Activated CD4-positive, alpha-beta memory T cell treated with anti-CD3 and anti-CD28 coated beads for 36 hours (primary cell): ENCODE data around the gene SLC4A5. TPM values are rescaled to one million over a fixed set of nuclear protein-coding genes. Genes with fewer than 3 reads are reported as not detected.
"Not testable (repeated sequence)": the region's sequence is repeated elsewhere in the genome, so short reads cannot be mapped to it uniquely, and the experiment has no call there.

Experiments
- CTCF ChIA-PET: fragments of 350-600 bp; sonication (Branson Sonifier 250); formaldehyde crosslinking; loops from one replicate; lab custom pipeline; 2021; ENCODE audit warnings: antibody characterized with exemption, inconsistent platforms; lab: Charles Lee
- POLR2A ChIA-PET: fragments of 350-600 bp; sonication (Branson Sonifier 250); formaldehyde crosslinking; loops from one replicate; lab custom pipeline; 2021; ENCODE audit warnings: antibody characterized with exemption; lab: Charles Lee
- DNase-seq: peaks from one replicate; pipeline ENCODE4 v3.0.0-alpha.2; 2020
- H3K27ac Mint-ChIP-seq: one replicate; pipeline ENCODE4 v1.8.0; 2021; ENCODE audit warnings: mixed read lengths
- H3K27me3 Mint-ChIP-seq: one replicate; pipeline ENCODE4 v1.8.0; 2021; ENCODE audit warnings: mixed read lengths
- H3K36me3 Mint-ChIP-seq: one replicate; pipeline ENCODE4 v1.8.0; 2021; ENCODE audit warnings: mixed read lengths
- H3K4me1 Mint-ChIP-seq: one replicate; pipeline ENCODE4 v1.8.0; 2021; ENCODE audit warnings: low read depth, mixed read lengths
- H3K4me3 Mint-ChIP-seq: one replicate; pipeline ENCODE4 v1.8.0; 2021; ENCODE audit warnings: mild to moderate bottlenecking, mixed read lengths
- H3K9me3 Mint-ChIP-seq: one replicate; pipeline ENCODE4 v1.8.0; 2021; ENCODE audit warnings: mixed read lengths
- intact Hi-C: fragments of 100-400 bp; cut with micrococcal nuclease; formaldehyde crosslinking; loops from one replicate; pipeline ENCODE4 v1.15.1; 2023
- total RNA-seq, 2 experiments: library from RNA; stranded (reverse); gene quantifications; one replicate each; pipeline ENCODE4 v1.2.3, GENCODE V29; 2021

Gene SLC4A5
- total RNA-seq, 2 experiments from 2014 or later: 2.9 to 3.1 TPM

DNA sequence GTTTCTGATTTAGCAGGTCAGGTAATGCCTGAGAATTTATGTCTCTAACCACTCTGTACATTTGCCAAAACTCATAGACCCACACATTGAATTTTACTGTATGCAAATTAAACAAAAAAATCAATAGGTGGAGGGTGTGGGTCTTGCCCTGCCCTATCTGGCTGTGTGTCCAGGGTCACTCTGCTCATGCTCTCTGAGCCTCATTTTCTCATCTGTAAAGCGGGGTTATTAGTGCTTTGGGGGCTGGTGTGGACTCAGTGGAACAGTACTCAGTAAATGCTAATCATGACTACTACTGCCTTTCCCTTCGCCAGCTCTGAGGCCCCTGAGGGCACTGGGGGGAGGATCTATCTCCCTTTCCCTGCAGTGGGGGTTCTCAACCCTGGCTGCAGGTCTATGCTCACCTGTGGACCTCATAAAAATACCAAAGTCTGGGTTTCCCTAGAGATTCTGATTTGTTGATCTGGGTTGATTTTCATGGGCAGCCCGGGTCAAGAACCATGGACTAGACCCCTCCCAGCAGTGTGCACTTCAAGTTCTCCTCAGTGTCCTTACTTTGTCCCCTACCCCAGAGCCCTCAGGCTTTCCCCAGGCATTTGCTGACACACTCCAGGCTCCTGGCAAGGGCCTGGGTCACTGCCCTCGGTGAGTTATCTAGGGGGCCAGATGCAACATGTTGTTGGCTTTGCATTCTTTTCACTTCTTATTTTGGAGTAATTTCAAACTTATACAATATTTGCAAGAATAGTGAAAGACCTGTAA is 117.3 kb downstream of the SLC4A5 start:
- POLR2A ChIA-PET: no interaction called here
- H3K27me3 Mint-ChIP-seq: no peaks in the 10 kb centered on the region

DNA sequence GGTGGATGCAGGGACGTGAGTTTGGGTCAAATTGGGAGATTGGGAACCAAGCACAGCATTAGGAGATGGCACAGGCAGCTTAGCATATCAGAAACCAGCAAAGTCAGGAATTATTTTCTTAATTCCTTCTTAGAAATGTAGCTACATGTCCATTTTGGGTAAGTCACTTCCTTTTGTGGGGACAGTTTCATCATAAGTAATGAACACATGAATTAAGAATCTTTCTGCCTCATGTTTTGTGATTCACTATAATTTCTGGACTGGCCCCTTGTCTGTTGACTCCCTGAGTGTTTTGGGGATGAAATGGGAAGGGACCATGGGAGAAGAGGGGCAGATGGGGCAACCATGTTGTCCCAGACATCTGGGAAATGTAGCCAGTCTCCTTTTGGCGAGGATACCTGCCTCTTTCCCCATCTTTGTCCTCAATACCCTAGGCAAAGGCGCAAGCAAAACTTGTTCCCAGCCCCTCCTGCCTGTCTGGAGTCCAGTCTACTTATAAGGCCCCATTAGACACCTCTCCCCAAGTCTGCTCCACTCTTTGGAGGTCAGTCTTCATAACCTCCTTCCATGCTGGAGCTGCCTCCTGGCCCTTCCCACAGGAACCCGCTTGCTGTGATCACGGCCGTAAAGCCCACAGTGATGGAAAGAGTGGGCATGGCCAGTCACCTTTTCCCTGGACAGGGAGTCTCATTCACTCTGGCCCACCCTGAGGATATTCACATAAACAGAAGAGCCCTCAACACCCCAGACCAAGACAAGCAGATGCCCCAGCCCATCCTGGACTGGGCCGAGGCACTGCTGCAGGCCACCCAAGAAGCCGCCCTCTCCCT is 119.1 kb downstream of the SLC4A5 start:
- H3K4me3 Mint-ChIP-seq: no peak overlapping the region
- no peaks in the 10 kb centered on the region for H3K9me3 Mint-ChIP-seq
- POLR2A ChIA-PET: no interaction called here
- peak overlapping the region; percentile 30 for H3K27ac Mint-ChIP-seq
- H3K36me3 Mint-ChIP-seq: peaks cover 20% of the 10 kb centered on the region
- DNase-seq: no peak
- H3K27me3 Mint-ChIP-seq: no peaks in the 10 kb centered on the region
- intact Hi-C loops: no loop called here
- CTCF ChIA-PET: no interaction called here
- H3K4me1 Mint-ChIP-seq: peaks cover 4% of the 10 kb centered on the region

More for the DNA sequence above, 117.3 kb downstream of the SLC4A5 start:
- intact Hi-C loops: no loop called here
- peaks cover 4% of the 10 kb centered on the region for H3K4me1 Mint-ChIP-seq
- H3K4me3 Mint-ChIP-seq: no peak overlapping the region
- H3K36me3 Mint-ChIP-seq: peaks cover 11% of the 10 kb centered on the region
- CTCF ChIA-PET: no interaction called here
- no peaks in the 10 kb centered on the region for H3K9me3 Mint-ChIP-seq
- DNase-seq: no peak
- H3K27ac Mint-ChIP-seq: no peak overlapping the region

DNA sequence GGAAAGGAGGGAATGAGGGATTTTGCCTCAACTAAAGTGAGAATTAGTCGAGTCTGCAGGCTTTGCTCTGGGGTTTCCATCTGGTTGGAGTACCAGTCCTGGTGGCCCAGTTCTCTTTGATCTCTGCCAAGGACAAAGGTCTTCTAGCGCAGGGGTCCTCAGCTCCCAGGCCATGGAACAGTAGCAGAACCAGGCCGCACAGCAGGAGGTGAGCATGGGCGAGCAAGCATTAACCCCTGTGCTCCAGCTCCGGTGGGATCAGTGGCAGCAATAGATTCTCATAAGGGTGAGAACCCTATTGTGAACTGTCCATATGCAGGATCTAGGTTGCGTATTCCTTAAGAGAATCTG is 120.9 kb downstream of the SLC4A5 start:
- H3K27me3 Mint-ChIP-seq: no peaks in the 10 kb centered on the region
- peak overlapping the region; percentile 19 for H3K27ac Mint-ChIP-seq
- intact Hi-C loops: no loop called here
- H3K4me1 Mint-ChIP-seq: peaks cover 4% of the 10 kb centered on the region
- CTCF ChIA-PET: no interaction called here
- POLR2A ChIA-PET: interaction anchor here (1.3 kb wide), 1 partner anchor 16 kb away, joined by 5 read pairs; no protein-coding TSS in a partner anchor
- no peaks in the 10 kb centered on the region for H3K9me3 Mint-ChIP-seq
- no peak overlapping the region for H3K4me3 Mint-ChIP-seq
- no peak for DNase-seq
- peaks cover 31% of the 10 kb centered on the region for H3K36me3 Mint-ChIP-seq

DNA sequence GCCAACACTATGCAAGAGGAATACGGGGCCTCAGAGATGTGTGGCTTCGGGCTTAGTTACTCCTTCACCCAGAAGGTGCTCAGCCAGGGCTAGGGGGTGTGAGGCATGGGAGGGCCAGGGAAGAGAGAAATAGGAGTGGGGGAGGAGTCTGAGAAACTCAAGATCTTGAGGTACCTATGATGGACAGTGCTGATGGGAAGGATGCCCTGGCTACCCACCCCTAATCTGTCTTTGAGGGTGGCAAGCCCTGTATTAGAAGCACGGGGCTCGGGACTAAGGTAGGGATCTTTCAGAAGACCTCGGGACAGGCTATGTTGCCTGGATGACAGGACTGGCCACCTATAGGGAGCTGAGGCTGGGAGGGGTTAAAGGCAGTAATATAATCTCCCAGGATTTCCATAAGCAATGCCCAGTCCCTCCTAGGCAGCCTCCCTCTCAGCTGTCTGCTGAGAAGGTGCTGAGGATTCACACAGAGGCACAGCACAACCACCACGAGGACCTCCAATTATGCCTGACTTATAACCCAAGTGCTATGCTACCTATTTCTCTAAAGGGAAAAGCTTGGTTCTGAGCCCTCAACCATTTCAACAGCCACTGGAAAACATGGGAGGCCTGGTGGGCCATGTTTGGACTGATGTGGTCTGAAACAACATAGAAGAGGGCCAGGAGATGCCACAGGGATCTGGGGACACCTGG is 121.5 kb downstream of the SLC4A5 start:
- Mint-ChIP-seq H3K9me3 (no peaks in the 10 kb centered on the region), H3K4me3 (no peak overlapping the region), H3K36me3 (peaks cover 36% of the 10 kb centered on the region), H3K4me1 (peaks cover 4% of the 10 kb centered on the region), H3K27me3 (no peaks in the 10 kb centered on the region), H3K27ac (peak overlapping the region; percentile 21)
- ChIA-PET POLR2A (interaction anchor here (1.3 kb wide), 1 partner anchor 16 kb away, joined by 5 read pairs; no protein-coding TSS in a partner anchor), CTCF (no interaction called here)
- DNase-seq: no peak
- intact Hi-C loops: no loop called here

DNA sequence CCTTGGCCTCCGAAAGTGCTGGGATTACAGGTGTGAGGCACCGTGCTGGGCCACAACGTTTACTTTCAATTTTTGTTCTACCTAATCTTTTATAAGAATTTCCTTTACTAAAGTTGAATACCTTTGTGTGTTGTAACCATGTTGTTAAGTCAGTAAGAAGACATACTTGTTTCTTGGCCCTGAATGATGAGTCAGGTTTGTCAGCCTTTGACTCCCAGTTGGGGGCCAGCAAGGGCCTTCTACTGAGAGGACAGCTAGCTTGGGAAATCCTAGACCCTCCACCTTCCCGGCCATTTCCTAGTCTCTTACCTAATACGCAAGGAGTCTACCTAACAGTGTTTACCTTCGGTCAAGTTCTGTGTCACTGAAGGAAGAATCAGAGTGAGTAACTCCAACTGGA is 122.1 kb downstream of the SLC4A5 start:
- Mint-ChIP-seq H3K27ac (peak overlapping the region; percentile 21), H3K4me3 (no peak overlapping the region), H3K27me3 (no peaks in the 10 kb centered on the region), H3K9me3 (no peaks in the 10 kb centered on the region), H3K36me3 (peaks cover 41% of the 10 kb centered on the region), H3K4me1 (peaks cover 4% of the 10 kb centered on the region)
- ChIA-PET CTCF (no interaction called here), POLR2A (no interaction called here)
- DNase-seq: no peak
- intact Hi-C loops: no loop called here

DNA sequence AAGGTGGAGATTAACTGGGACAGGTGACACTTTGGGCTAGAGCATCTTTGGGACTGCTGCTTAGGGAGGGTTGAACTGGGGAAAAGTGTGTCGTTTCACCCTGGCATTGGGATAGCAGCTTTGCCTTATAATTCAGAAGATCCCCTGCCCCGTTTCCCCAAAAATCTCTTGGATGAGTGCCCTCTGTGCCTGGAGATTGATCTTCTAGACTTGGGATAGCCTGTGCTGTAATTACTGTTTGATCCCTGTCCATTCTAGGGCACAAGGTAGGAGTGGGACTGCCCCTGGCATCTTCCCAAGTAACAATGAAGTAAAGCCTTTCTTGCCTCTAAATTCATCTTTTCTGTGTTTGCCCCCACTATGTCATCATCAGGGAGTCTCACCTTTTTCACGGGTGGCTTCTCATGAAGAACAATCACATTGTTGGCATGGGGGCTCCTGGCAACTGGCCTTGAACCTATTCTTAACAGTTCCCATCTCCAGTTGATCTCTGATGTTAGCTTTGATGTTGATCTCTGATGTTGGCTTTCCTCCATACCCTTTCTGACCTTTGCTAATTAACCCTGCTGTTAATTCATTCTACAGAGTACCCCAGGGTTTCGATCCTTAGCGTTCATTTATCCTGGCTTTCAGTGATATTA is 123.2 kb downstream of the SLC4A5 start:
- no peak for DNase-seq
- Mint-ChIP-seq H3K4me3 (no peak overlapping the region), H3K27ac (peak overlapping the region; percentile 21), H3K9me3 (no peaks in the 10 kb centered on the region), H3K4me1 (peaks cover 7% of the 10 kb centered on the region), H3K27me3 (no peaks in the 10 kb centered on the region), H3K36me3 (peaks cover 50% of the 10 kb centered on the region)
- CTCF ChIA-PET: no interaction called here
- POLR2A ChIA-PET: no interaction called here
- intact Hi-C loops: no loop called here

DNA sequence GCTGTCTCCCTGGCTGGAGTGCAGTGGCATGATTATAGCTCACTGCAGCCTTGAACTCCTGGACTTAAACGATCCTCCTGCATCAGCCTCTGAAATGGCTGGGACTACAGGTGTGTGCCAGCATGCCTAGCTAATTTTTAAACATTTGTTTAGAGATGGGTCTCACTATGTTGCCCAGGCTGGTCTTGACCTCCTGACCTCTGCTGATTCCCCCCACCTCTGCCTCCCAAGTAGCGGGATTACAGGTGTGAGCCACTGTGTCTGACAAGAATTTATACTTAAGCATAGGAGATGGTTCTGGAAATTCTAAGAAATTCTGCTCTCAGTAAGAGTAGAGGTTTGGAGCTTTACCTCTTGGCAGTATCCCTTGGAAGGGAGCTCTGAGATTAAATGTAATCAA is 126.6 kb downstream of the SLC4A5 start:
- H3K36me3 Mint-ChIP-seq: peaks cover 61% of the 10 kb centered on the region

DNA sequence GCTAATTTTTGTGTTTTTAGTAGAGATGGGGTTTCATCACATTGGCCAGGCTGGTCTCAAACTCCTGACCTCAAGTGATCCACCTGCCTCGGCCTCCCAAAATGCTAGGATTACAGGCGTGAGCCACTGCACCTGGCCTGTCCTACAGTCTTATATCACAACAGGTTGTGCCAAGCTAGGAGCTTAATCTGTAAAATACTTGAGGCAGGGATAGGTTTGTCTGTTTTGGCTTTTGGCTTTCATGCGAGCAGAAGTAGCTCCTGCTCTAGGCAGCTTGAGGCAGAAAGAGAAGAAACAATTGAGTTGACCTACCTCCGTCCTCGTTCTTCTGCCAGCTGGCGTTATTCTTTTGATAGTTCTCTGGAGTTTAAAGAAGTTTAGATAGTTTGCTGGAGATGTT is 127.4 kb downstream of the SLC4A5 start:
- H3K9me3 Mint-ChIP-seq, H3K27me3 Mint-ChIP-seq, H3K4me3 Mint-ChIP-seq, DNase-seq, H3K4me1 Mint-ChIP-seq, H3K27ac Mint-ChIP-seq, intact Hi-C loops: not testable (repeated sequence)
- CTCF ChIA-PET: interaction anchor here (1.0 to 1.3 kb wide), 3 partner anchors 37 to 392 kb away, joined by 3 to 4 read pairs (median 3); partner anchors contain the start of gene MOB1A
- H3K36me3 Mint-ChIP-seq: peaks cover 61% of the 10 kb centered on the region
- POLR2A ChIA-PET: interaction anchor here (1.1 to 2.3 kb wide), 2 partner anchors 10 to 11 kb away, joined by 3 to 7 read pairs; no protein-coding TSS in a partner anchor

More for the DNA sequence above, 126.6 kb downstream of the SLC4A5 start:
- H3K4me3 Mint-ChIP-seq: no peak overlapping the region
- no peaks in the 10 kb centered on the region for H3K9me3 Mint-ChIP-seq
- no peak overlapping the region for H3K27ac Mint-ChIP-seq
- intact Hi-C loops: no loop called here
- POLR2A ChIA-PET: interaction anchor here (1.1 to 2.3 kb wide), 2 partner anchors 11 to 18 kb away, joined by 3 to 7 read pairs; partner anchors contain the start of gene MTHFD2
- no peak for DNase-seq
- H3K4me1 Mint-ChIP-seq: peaks cover 3% of the 10 kb centered on the region
- no peaks in the 10 kb centered on the region for H3K27me3 Mint-ChIP-seq
- CTCF ChIA-PET: interaction anchor here (1.0 to 1.2 kb wide), 2 partner anchors 38 to 119 kb away, joined by 3 to 4 read pairs; partner anchors contain the start of gene MOB1A

DNA sequence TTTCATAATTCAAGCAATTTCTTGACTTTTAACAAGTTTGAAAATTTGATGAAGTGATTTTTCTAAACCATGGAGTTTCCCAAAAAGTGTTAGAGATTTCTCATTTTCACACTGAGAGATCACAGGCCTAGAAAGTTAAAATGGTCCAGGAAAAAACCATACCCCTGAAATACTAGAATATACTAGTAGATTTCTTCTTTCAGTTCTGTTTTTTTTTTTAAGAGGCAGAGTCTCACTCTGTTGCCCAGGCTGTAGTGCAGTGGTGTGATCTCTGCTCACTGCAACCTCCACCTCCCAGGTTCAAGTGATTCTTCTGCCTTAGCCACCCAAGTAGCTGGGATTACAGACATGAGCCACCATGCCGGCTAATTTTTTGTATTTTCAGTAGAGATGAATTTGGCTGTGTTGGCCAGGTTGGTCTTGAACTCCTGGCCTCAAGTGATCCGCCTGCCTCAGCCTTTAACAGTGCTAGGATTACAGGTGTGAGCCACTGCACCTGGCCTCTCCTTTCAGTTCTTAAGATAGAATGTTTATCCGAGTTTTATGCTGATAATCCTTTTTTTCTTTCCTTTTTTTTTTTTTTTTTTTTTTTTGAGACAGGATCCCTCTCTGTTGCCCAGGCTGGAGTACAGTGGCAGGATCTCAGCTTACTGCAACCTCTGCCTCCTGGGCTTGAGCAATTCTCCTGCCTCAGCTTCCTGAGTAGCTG is 130.4 kb downstream of the SLC4A5 start:
- Mint-ChIP-seq H3K27me3 (no peaks in the 10 kb centered on the region), H3K4me3 (no peak overlapping the region), H3K36me3 (peaks cover 67% of the 10 kb centered on the region), H3K27ac (no peak overlapping the region), H3K4me1 (peaks cover 16% of the 10 kb centered on the region), H3K9me3 (no peaks in the 10 kb centered on the region)
- no peak for DNase-seq
- intact Hi-C loops: no loop called here
- CTCF ChIA-PET: no interaction called here
- POLR2A ChIA-PET: no interaction called here

DNA sequence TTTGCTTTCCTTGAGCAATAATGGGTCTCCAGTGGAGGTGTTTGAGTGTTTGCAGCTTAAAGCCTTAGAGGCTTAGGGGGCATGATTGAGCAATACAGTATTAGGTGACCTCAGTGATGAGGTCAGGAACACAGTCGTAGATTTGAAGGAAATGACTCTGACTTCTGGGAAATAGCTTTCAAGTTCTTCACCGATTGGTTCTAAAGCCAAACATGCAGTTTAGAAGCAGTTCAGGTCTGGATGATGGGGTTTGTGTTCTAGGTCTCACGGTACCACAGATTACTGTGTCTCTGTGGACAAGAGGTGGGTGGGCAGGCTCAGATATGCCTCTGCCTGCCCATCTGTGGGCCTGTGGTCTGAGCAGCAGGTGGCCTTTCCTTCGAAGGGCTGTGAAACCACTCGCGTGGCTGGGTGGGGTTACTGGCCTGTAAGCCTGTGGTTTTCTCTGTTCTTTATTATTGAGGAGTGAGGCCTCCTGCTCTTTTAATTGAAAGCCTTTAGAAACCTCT is 137.0 kb downstream of the SLC4A5 start:
- H3K36me3 Mint-ChIP-seq: peaks cover 83% of the 10 kb centered on the region
- H3K27me3 Mint-ChIP-seq: no peaks in the 10 kb centered on the region
- DNase-seq: peak; percentile 74
- intact Hi-C loops: loop anchor here (1.0 to 5.0 kb wide), 3 partner anchors 8 to 39 kb away; partner anchors contain the start of genes MOB1A and MTHFD2
- ChIA-PET POLR2A (interaction anchor here (0.6 to 3.4 kb wide), 9 partner anchors 10 to 69 kb away, joined by 3 to 32 read pairs (median 5); partner anchors contain the start of gene MOB1A), CTCF (interaction anchor here (0.5 to 2.5 kb wide), 4 partner anchors 24 to 526 kb away, joined by 3 to 20 read pairs (median 3); partner anchors contain the start of gene MOB1A)
- peak overlapping the region; percentile 66 for H3K4me3 Mint-ChIP-seq
- peaks cover 67% of the 10 kb centered on the region for H3K4me1 Mint-ChIP-seq
- H3K27ac Mint-ChIP-seq: peak overlapping the region; percentile 98
- H3K9me3 Mint-ChIP-seq: no peaks in the 10 kb centered on the region
